Fibroblast of peridontal ligament (primary cell): Measurements from ENCODE around the gene WT1.
"Not testable (repeated sequence)": the region's sequence is repeated elsewhere in the genome, so short reads cannot be mapped to it uniquely, and the experiment has no call there.

Experiments used
- DNase-seq: peaks from one replicate; pipeline ENCODE4 v3.0.0-alpha.2; 2010; ENCODE audit errors: extremely low read depth

WT1 gene

GRCh38 chr11:32387411-32387810 lies 47.9 kb downstream of the WT1 start:
- DNase-seq, result no peak

DNA sequence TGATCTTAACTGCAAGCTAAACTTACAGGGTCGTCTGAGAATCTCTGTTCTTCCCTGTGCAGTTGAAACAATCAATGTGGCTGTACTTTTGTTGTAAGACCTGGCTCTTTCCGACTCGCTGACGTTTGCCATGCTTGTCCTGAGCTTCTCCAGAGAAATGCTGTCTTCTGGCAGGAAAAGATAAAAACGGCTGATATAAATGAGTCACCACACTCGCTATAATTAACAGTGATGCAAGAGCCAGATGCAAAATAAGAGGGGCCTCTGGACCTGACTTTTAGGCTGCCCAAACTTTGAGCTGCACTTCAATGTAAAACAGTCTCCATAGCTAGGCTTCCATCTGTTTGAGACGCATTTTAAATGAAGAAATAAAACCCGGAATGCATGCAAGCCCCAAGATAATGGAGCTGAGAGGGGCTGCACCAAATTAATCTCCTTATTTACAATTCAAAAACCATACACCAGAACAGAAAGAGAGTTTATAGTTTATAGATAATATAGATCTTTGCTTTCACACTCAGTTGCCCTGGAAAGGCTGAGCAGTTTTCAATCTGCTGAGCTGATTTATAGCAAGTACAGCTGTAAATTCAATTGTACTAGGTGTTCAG lies 48.5 kb downstream of the WT1 start:
- DNase-seq, result no peak

GRCh38 chr11:32385998-32386397 lies 49.3 kb downstream of the WT1 start:
- DNase-seq, result no peak

GRCh38 chr11:32382339-32383049 lies 52.8 kb downstream of the WT1 start:
- DNase-seq, result no peak

DNA sequence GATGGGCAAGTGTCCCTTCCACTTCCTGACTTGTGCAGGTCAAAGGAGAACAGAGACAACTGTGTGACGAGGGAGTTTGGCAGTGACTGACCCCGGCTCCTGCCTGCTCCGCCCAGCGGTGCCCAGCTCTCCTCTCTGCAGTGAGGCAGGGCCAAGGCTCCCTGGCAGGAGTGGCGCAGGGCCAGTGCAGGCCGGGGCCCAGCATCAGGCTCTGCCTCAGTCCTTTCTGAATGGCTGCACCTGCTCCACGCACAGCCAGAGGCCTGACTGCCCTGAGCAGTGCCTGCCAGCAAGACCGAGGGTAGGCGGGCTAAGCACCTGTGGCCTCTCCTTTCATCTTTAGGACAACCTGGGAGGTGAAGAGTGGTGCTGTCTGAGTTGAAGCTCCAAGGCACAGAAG lies 54.2 kb downstream of the WT1 start:
- no peak for DNase-seq

DNA sequence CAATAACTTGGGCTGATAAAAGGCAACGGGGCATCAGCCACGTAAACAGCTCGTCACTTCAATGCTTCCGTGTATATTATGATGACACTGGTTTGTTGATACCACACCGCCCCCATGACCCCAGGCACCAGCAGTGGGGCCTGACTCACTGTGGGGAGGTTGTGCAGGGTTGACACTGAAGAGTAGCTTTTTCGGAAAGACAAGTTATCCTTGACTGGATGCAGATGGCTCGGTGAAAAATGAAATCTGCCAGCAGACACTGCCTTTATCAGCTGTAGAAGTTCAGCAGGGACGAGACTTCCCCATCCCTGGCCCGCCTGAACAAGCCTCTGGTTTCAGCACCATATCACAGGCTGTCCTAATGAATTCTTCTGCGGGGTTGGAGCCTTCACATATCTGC lies 55.6 kb downstream of the WT1 start:
- DNase-seq, result no peak

DNA sequence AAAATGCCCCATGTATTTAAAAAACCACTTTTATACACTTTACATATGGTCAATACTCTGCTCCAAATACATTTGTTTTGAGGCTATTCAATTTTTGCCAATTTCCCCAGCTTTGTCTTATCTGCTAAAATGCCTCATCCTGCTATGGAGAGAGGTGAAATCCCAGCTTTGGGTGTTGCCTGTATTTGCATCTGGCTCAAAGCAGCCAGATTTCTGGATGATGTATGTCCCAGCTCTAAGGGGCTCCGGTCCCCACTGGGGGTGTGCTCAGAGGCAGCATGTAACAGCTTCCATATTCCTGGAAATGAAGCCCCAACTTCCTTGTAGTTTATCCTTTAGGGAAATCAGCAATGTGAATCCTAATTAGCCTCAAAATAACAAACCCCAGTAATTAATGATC lies 59.5 kb downstream of the WT1 start:
- DNase-seq, result no peak

DNA sequence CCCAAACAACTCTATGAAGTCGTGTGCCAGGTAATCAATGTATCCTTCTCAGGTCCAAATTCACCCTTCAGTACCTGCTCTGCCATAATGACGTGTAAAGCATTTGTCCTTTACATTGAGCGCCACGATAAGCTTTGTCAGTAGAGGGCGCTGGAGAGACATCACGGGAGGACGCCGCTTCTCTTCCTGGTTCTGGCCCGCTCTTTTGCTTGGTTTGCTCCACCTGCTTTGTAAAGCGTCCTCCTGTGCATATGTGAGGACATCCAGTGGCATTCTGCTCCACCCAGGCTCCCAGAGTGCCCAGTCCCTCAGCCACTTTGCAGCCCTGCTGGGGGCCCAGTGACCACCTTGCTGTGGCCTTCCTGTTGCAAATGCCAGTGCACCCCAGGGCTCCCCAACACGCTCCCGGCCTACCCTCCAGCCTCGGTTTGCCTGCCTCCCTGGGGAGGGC lies 61.1 kb downstream of the WT1 start:
- no peak for DNase-seq

DNA sequence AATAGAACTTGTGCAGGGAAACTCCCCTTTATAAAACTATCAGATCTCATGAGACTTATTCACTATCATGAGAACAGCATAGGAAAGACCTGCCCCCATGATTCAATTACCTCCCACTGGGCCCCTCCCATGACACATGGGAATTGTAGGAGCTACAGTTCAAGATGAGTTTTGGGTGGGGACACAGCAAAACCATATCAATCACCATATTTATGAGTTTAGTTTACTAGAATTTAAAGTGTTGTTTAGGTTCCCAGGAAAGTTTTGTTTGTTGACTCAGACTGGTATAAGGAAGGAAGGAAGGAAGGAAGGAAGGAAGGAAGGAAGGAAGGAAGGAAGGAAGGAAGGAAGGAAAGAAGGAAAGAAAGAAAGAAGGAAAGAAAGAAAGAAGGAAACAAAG lies 65.4 kb downstream of the WT1 start:
- not testable (repeated sequence) for DNase-seq

GRCh38 chr11:32366666-32367065 lies 68.7 kb downstream of the WT1 start:
- DNase-seq, result no peak

DNA sequence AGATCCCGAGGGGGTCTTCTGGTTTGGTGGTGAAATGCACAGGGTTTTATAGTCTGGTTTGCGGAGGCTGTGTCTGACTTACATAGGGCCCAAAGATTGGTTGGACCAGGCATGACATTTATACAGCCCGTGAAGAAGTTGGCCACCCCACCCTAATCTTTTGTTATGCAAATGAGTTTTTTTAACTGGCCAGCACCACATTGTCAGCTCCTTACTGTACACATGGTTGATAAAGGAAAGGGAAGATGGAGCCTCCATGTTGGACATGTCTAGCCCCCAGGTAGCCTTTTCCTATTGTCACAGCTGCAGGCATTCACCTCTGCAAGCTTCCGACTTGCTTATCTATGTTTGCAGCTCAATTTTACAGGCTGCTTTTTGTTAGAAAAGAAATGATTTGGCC lies 70.1 kb downstream of the WT1 start:
- DNase-seq, result no peak

GRCh38 chr11:32358729-32359128 lies 76.6 kb downstream of the WT1 start:
- no peak for DNase-seq

DNA sequence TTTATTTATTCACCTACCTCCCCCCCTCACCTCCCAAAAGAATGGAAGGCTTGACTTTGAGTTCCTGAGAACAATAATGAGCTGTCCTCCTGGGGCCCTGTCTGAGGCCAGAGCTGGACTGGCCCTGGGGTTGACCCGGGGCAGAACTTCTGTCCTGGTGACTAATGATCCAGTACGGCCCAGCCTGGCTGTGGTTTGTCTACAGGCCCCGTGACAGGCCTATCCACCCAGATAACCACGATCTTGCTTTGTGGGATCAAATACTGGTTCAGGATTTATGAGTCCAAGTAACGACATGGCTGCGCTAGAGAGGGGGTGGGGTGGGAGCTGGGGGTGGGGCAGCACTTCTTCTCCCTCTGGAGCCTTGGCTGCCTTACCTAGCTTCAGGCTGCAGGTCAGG lies 81.5 kb downstream of the WT1 start:
- DNase-seq, result no peak

DNA sequence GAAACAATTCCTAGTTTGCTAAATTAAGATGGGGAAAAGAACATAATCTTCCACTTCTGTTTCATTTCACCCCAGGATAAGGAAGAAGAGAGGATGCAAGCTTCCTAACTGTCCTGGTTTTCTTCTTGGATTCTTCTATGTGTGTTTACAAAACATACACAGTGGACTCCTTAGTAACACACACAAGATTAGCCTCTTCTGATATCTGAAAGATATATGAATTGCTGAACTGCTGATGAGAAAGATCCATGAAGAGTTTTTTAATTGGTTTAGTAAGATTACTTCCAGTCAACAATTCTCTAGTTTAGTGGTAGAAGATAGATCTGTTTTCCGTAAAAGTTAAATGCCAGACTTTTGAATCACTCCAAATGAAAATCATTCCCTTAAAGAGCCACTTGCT lies 86.8 kb downstream of the WT1 start:
- DNase-seq, result no peak

- no peak for DNase-seq
Observed at GRCh38 chr11:32344946-32345345, 90.4 kb downstream of the WT1 start.

GRCh38 chr11:32343325-32344008 lies 91.9 kb downstream of the WT1 start:
- DNase-seq, result no peak

GRCh38 chr11:32341620-32342613 lies 93.4 kb downstream of the WT1 start:
- DNase-seq, result no peak

DNA sequence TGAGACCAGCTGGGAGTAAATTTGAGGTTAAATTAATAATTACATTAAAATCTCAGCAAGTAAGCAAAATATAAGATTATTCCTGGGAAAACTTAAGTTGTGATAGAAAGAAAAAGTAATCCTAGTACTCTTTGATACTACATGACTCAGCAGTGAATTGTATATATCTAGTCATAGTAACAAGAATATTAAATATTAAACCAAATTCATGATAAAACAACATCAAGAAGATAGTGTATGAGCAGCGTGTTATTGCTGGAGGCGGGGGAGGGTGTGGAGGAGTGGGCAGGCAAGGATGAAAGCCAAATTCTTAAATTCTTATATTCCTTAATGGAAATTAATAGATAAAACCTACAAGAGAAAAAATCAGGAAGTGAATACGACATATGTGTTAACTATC lies 95.2 kb downstream of the WT1 start:
- DNase-seq, result no peak
